Thymus (tissue), 11 donors: Measurements from ENCODE around the gene PLAAT5. TPM values are rescaled to one million over a fixed set of nuclear protein-coding genes. Genes with fewer than 3 reads are reported as not detected.
A peak's percentile ranks its signal among the peaks of the same experiment; 100 is the strongest.

ENCODE experiments used
- DNase-seq, 9 donors: peaks; one replicate each; pipeline ENCODE4 v3.0.0-alpha.2; 2013; ENCODE audit warnings: low spot score in 9 of 9, low read depth in 6 of 9, missing footprints in 1 of 9
- H3K27ac ChIP-seq, 2 donors: one replicate each; pipeline ENCODE4 v1.5.1; 2013; ENCODE audit warnings: control low read depth in 1 of 2, low read depth in 1 of 2, low read length in 1 of 2, mild to moderate bottlenecking in 1 of 2, moderate library complexity in 1 of 2
- H3K27me3 ChIP-seq, 2 donors: one replicate each; pipeline ENCODE4 v1.5.1; 2013; ENCODE audit warnings: low read length in 1 of 2; ENCODE audit not compliant: control insufficient read depth in 2 of 2, insufficient read depth in 1 of 2
- H3K36me3 ChIP-seq, 2 donors: one replicate each; pipeline ENCODE4 v1.5.1; 2013; ENCODE audit warnings: low read length in 1 of 2, mild to moderate bottlenecking in 1 of 2, moderate library complexity in 1 of 2; ENCODE audit not compliant: control insufficient read depth in 2 of 2, insufficient read depth in 2 of 2
- H3K4me1 ChIP-seq, 2 donors: one replicate each; pipeline ENCODE4 v1.5.1; 2013; ENCODE audit warnings: low read length in 2 of 2; ENCODE audit not compliant: control insufficient read depth in 2 of 2, insufficient read depth in 2 of 2
- H3K4me3 ChIP-seq, 2 donors: one replicate each; pipeline ENCODE4 v1.5.1; 2013; ENCODE audit warnings: low read length in 2 of 2, control low read depth in 1 of 2, mild to moderate bottlenecking in 1 of 2
- H3K9me3 ChIP-seq, 2 donors: one replicate each; pipeline ENCODE4 v1.5.1; 2013; ENCODE audit warnings: low read length in 1 of 2, mild to moderate bottlenecking in 1 of 2; ENCODE audit not compliant: control insufficient read depth in 2 of 2, insufficient read depth in 1 of 2
- WGBS: extraction: QIAGEN DNeasy Blood & Tissue Kit; methylation state at CpG from one replicate; pipeline ENCODE4 v1.1.7; 2013; 5-methylcytosine and 5-hydroxymethylcytosine counted together
- polyA plus RNA-seq: library from polyadenylated mRNA; stranded (reverse); fragments of 200-250 nt; gene quantifications from one replicate; pipeline ENCODE4 v1.2.3, GENCODE V29; 2013
- total RNA-seq: library from RNA; stranded (reverse); fragments of 120-200 nt; gene quantifications from one replicate; pipeline ENCODE4 v1.2.4, GENCODE V29; 2013
- donor health status: healthy.

The PLAAT5 gene
- total and polyA plus RNA-seq, 2 donors = 0.11 to 0.19 TPM

DNA sequence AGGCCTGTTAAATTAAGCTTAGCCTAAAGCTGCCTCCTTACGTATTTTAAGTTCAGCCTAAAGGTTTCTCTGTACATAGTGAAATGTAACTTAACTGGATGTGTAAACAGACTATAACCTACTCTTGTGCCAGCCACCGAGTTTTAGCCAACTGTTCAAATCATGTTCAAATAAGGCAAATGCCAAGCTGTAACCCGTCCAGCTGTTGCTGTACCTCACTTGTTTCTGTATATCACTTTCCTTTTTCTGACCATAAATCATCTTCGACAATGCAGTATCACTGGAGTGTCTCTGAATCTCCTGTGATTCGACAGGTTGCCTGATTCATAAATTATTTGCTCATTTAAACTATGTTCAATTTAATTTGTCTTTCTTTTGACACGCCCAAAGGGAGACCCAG is 4.0 kb upstream of the PLAAT5 start:
- no peak overlapping the region for H3K27ac ChIP-seq
- no peak for DNase-seq

DNA sequence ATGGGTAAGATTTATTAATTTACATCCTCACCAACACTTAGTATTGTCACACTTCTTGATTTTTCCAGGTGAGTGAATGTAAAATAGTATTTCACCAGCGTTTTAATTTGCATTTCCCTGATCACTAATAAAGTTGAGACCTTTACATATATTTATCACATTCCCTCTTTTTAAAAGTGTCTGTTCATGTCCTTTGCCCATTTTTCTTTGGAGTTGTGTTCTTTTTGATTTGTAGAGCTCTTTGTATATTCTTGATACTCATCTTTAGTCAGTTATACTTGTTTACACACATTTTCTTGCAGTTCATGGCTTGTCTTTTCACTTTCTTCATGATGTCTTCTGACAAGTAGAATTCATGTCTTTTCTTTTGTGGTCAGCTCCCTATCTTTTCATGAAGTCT is 2.2 kb upstream of the PLAAT5 start:
- Histone ChIP-seq H3K27ac (no peak overlapping the region), H3K36me3 (no peaks in the 10 kb centered on the region), H3K4me3 (no peak overlapping the region), H3K27me3 (peaks cover 3 to 27% of the 10 kb centered on the region in 2 donors), H3K4me1 (peaks cover 7 to 19% of the 10 kb centered on the region in 2 donors), H3K9me3 (no peaks in the 10 kb centered on the region)
- 95% methylated on average over 1 of the region's 1 CpG for WGBS
- DNase-seq = no peak

More for the DNA sequence above, 4.0 kb upstream of the PLAAT5 start:
- Histone ChIP-seq H3K9me3 (no peaks in the 10 kb centered on the region), H3K4me1 (peaks cover 7 to 19% of the 10 kb centered on the region in 2 donors), H3K27me3 (peaks cover 0 to 19% of the 10 kb centered on the region in 2 donors), H3K4me3 (no peak overlapping the region), H3K36me3 (no peaks in the 10 kb centered on the region)
- WGBS = 95% methylated on average over 6 of the region's 6 CpGs

DNA sequence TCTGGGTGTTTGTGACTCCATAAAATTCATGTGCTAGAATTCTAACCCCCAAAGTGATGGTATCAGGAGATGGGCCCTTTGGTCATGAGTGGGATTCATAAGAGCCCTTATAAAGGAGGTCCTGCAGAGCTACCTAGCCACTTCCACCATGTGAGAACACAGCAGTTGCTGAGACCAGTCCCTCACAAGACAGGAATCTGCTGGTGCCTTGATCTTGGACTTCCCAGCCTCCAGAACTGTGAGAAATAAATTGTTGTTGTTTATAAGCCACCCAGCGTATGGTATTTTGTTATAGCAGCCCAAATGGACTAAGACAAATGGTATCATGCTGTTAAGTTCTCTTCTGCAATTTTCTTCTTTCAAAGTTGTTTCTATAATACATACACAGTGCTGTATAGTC is 1.5 kb upstream of the PLAAT5 start:
- 99% methylated on average over 1 of the region's 1 CpG for WGBS
- peaks cover 7 to 19% of the 10 kb centered on the region in 2 donors for H3K4me1 ChIP-seq

DNA sequence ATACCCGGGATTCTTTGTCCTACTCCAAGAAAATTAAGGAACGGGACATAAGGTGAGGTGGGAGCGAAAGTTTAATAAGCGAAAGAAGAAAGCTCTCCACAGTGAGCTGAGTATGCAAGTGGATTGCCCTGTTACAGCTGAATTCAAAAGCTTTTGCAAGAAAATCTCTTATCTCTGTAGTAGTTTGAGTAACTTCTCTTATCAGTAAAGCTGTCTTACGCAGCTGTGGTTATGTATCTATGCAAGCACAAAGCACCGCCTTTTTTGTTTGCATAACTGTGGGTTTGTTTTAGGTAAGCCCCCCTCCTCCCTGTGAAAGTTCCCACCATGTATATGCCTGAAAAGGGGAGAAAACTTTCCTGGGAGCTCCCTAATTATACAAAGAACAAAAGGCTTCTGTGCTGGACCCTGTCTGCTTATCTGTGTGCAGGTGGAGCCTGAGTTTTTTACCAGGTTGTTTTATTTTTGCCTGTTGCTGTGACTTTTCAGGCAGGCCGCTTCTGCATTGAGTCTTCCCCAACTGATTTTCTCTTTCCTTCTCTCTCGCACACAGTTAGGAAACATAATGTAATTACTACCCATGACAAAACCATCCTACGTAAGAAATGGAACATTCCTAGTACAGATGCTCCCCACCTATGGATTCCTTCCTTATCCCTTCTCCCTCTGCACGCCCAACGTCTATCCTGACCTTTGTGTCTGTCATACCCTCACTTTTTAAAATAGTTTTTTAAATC is 837 bp upstream of the PLAAT5 start:
- no peaks in the 10 kb centered on the region for H3K9me3 ChIP-seq
- peak in 6 of 9 donors; percentile 7 to 71 (median 38) for DNase-seq

More for the DNA sequence above, 1.5 kb upstream of the PLAAT5 start:
- Histone ChIP-seq H3K36me3 (no peaks in the 10 kb centered on the region), H3K9me3 (no peaks in the 10 kb centered on the region), H3K27ac (no peak overlapping the region), H3K27me3 (peaks cover 3 to 29% of the 10 kb centered on the region in 2 donors), H3K4me3 (no peak overlapping the region)
- DNase-seq = no peak

DNA sequence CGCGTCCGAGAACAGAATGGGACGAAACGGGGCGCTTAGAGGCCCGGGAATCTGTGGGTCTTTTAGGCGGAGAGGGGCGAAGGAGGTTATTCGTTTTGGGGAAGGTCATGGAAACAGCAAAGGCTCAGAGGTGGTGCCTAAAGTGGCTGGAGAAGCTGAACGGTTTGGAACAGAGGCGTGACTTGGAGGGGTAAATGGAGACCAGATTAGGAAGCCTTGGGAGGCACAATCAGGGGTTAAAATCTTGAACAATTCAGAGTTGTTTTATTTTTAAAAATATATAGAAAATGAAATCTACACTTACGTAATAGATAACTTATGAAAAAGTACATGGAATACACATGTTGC is 247 bp upstream of the PLAAT5 start:
- Histone ChIP-seq H3K4me1 (peaks cover 7 to 19% of the 10 kb centered on the region in 2 donors), H3K27me3 (peaks cover 3 to 29% of the 10 kb centered on the region in 2 donors), H3K4me3 (peak overlapping the region; percentile 25 to 57), H3K36me3 (no peaks in the 10 kb centered on the region), H3K27ac (no peak overlapping the region), H3K9me3 (no peaks in the 10 kb centered on the region)
- WGBS = 4% methylated on average over 13 of the region's 13 CpGs
- DNase-seq = no peak

More for the DNA sequence above, 837 bp upstream of the PLAAT5 start:
- Histone ChIP-seq H3K36me3 (no peaks in the 10 kb centered on the region), H3K4me1 (peaks cover 7 to 19% of the 10 kb centered on the region in 2 donors), H3K27me3 (peaks cover 3 to 29% of the 10 kb centered on the region in 2 donors), H3K27ac (no peak overlapping the region), H3K4me3 (peak overlapping the region; percentile 25 to 57)
- WGBS = 55% methylated on average over 11 of the region's 11 CpGs

DNA sequence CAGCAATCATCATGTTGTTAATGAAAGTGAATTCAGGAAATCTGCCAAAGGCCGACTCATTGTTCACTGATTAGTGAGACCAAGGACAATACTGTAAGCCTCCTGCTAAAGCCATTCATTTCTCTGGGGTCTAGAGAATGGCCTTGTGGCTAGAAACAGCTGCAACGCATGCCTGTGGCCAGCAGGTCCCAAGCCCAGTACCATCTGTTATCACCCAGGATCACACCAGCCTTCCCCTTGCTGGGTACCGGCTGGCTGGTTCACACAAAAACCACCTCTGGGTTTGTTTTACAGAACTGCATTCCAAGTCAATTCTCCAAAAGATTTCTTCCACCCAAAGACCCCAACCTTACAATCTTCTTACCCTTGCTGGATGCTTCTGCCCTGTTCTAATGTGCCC is 1.1 kb downstream of the PLAAT5 start:
- Histone ChIP-seq H3K4me3 (no peak overlapping the region), H3K9me3 (no peaks in the 10 kb centered on the region), H3K36me3 (no peaks in the 10 kb centered on the region), H3K27me3 (peaks cover 3 to 29% of the 10 kb centered on the region in 2 donors), H3K27ac (no peak overlapping the region), H3K4me1 (peaks cover 7 to 19% of the 10 kb centered on the region in 2 donors)
- WGBS = 65% methylated on average over 3 of the region's 3 CpGs
- no peak for DNase-seq

DNA sequence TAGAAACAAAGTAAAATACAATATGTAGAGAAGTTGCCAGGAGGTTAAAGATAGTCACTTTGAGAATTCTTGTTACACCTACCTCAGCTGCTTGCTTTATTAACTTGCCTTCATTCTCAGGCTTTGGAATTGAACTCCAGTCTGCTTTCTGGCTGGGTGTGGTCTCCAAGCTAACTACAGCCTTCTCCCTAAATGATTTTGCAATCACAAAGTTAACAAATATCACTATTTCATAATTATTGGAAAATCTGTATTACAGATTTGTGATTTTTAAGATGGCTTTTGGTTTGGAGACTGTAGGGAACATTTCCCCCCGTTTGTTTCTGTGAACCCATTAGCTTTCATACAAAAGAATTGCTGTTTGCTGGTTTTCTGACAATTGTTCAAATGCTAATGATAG is 2.2 kb downstream of the PLAAT5 start:
- H3K27ac ChIP-seq = no peak overlapping the region
- WGBS = 93% methylated on average over 1 of the region's 1 CpG
- no peaks in the 10 kb centered on the region for H3K9me3 ChIP-seq
- peaks cover 3 to 29% of the 10 kb centered on the region in 2 donors for H3K27me3 ChIP-seq
- no peak overlapping the region for H3K4me3 ChIP-seq
- DNase-seq = no peak
- peaks cover 7 to 19% of the 10 kb centered on the region in 2 donors for H3K4me1 ChIP-seq
- no peaks in the 10 kb centered on the region for H3K36me3 ChIP-seq

DNA sequence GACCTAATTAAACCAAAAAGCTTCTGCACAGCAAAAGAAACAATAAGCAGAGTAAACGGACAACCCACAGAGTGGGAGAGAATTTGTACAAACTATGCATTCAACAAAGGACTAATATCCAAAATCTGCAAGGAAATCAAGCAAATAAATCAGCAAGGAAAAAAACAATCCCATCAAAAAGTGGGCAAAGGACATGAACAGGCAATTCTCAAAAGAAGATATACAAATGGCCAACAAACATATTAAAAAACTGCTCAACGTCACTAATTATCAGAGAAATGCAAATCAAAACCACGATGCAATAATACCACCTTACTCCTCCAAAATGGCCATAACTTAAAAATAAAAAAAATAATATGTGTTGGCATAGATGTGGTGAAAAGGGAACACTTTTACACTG is 5.2 kb downstream of the PLAAT5 start:
- no peak overlapping the region for H3K4me3 ChIP-seq
- peaks cover 0 to 3% of the 10 kb centered on the region in 2 donors for H3K4me1 ChIP-seq
- DNase-seq = no peak
- no peaks in the 10 kb centered on the region for H3K9me3 ChIP-seq
- H3K27me3 ChIP-seq = peaks cover 3 to 21% of the 10 kb centered on the region in 2 donors
- 97% methylated on average over 3 of the region's 3 CpGs for WGBS
- H3K27ac ChIP-seq = no peak overlapping the region
- H3K36me3 ChIP-seq = no peaks in the 10 kb centered on the region

DNA sequence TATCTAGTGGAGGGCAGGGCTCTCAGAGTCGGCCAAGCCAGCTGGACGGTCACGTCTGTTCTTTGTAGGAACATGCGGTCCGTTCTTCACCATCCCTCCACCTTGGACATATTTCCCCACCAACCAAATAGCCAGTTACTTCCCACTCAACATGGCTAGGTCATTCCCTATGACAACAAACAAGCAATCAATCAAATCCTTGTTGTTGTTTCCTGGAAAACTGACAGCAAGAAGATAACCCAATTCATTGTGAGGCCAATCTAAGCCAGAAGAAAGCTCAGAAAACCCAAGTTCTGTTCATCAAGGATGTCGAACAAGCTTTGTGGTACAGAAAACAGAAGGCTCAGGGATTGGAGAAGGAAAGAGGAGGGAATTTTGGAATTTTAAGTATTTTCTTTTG is 10.9 kb downstream of the PLAAT5 start:
- Histone ChIP-seq H3K9me3 (no peaks in the 10 kb centered on the region), H3K4me3 (no peak overlapping the region), H3K27ac (no peak overlapping the region), H3K27me3 (no peaks in the 10 kb centered on the region), H3K4me1 (no peaks in the 10 kb centered on the region), H3K36me3 (no peaks in the 10 kb centered on the region)
- no peak for DNase-seq
- WGBS = 82% methylated on average over 6 of the region's 6 CpGs
